HG03469 (cell line): ENCODE measurements around the gene SOSTDC1.
"Not testable (repeated sequence)": the region's sequence is repeated elsewhere in the genome, so short reads cannot be mapped to it uniquely, and the experiment has no call there.

ENCODE experiments used
- ATAC-seq: cut with Tn5 transposase; IDR thresholded peaks from one replicate; pipeline ENCODE4 v1.9.1; 2021; ENCODE audit warnings: mild to moderate bottlenecking, moderate library complexity, moderate number of reproducible peaks; ENCODE audit not compliant: unreplicated experiment

SOSTDC1 gene

GRCh38 chr7:16463520-16463919 is 2.0 kb downstream of the SOSTDC1 start:
- no peak for ATAC-seq

- ATAC-seq = no peak
Measured at GRCh38 chr7:16462431-16462889, 3.1 kb downstream of the SOSTDC1 start.

- ATAC-seq = no peak
Measured at GRCh38 chr7:16460789-16461493, 4.6 kb downstream of the SOSTDC1 start.

- not testable (repeated sequence) for ATAC-seq
Measured at GRCh38 chr7:16456303-16456702, 9.2 kb downstream of the SOSTDC1 start.

- ATAC-seq = no peak
Measured at GRCh38 chr7:16455591-16455990, 9.9 kb downstream of the SOSTDC1 start.

GRCh38 chr7:16450366-16450765 is 15.2 kb downstream of the SOSTDC1 start:
- ATAC-seq = no peak

- ATAC-seq = no peak
Measured at GRCh38 chr7:16447876-16448275, 17.7 kb downstream of the SOSTDC1 start.

- ATAC-seq = no peak
Measured at GRCh38 chr7:16446508-16446907, 19.0 kb downstream of the SOSTDC1 start.

GRCh38 chr7:16443871-16444270 is 21.7 kb downstream of the SOSTDC1 start:
- not testable (repeated sequence) for ATAC-seq

GRCh38 chr7:16438988-16439387 is 26.6 kb downstream of the SOSTDC1 start:
- ATAC-seq = no peak

GRCh38 chr7:16436306-16436705 is 29.2 kb downstream of the SOSTDC1 start:
- ATAC-seq = no peak

- no peak for ATAC-seq
Measured at GRCh38 chr7:16433568-16434122, 31.9 kb downstream of the SOSTDC1 start.

GRCh38 chr7:16432425-16432731 is 33.2 kb downstream of the SOSTDC1 start:
- ATAC-seq = no peak

- no peak for ATAC-seq
Measured at GRCh38 chr7:16431646-16432424, 33.7 kb downstream of the SOSTDC1 start.

- ATAC-seq = no peak
Measured at GRCh38 chr7:16430133-16430532, 35.4 kb downstream of the SOSTDC1 start.

GRCh38 chr7:16428672-16429071 is 36.9 kb downstream of the SOSTDC1 start:
- ATAC-seq = no peak

GRCh38 chr7:16428182-16428581 is 37.4 kb downstream of the SOSTDC1 start:
- no peak for ATAC-seq

GRCh38 chr7:16423761-16424160 is 41.8 kb downstream of the SOSTDC1 start:
- no peak for ATAC-seq

GRCh38 chr7:16422917-16423316 is 42.6 kb downstream of the SOSTDC1 start:
- no peak for ATAC-seq

- no peak for ATAC-seq
Measured at GRCh38 chr7:16422103-16422435, 43.5 kb downstream of the SOSTDC1 start.

- ATAC-seq = peak; percentile 20
Measured at GRCh38 chr7:16421333-16422102, 44.0 kb downstream of the SOSTDC1 start, which contains the start of gene CRPPA. TSS of gene CRPPA (minus strand) at chr7:16421538. CDS start at chr7:16421322, 216 bp downstream.
